Neuronal stem cell (in vitro differentiated cells): ENCODE measurements around the gene MB21D2.
A peak's percentile ranks its signal among the peaks of the same experiment; 100 is the strongest.

Source experiments
- DNase-seq: peaks from one replicate; pipeline ENCODE4 v3.0.0-alpha.2; 2013; ENCODE audit warnings: low spot score
- H2AFZ ChIP-seq: one replicate; pipeline ENCODE4 v1.6.1; 2013; ENCODE audit warnings: mild to moderate bottlenecking, low read length, inconsistent platforms
- H2AK5ac ChIP-seq: 2 replicates; pipeline ENCODE4 v1.6.1; 2013; ENCODE audit warnings: low read depth, mild to moderate bottlenecking, inconsistent platforms, low read length, moderate library complexity, mixed read lengths
- H2BK120ac ChIP-seq: 2 replicates; pipeline ENCODE4 v1.6.1; 2013; ENCODE audit warnings: low read depth, mild to moderate bottlenecking, inconsistent platforms, low read length, moderate library complexity, mixed read lengths
- H2BK12ac ChIP-seq: one replicate; pipeline ENCODE4 v1.6.1; 2013; ENCODE audit warnings: low read length, inconsistent platforms
- H2BK15ac ChIP-seq: 2 replicates; pipeline ENCODE4 v1.6.1; 2013; ENCODE audit warnings: mild to moderate bottlenecking, low read length, inconsistent platforms, mixed read lengths
- H2BK5ac ChIP-seq: one replicate; pipeline ENCODE4 v1.6.1; 2013; ENCODE audit warnings: inconsistent platforms, mild to moderate bottlenecking, low read length, moderate library complexity
- H3K14ac ChIP-seq: one replicate; pipeline ENCODE4 v1.6.1; 2013; ENCODE audit warnings: low read length, inconsistent platforms
- H3K18ac ChIP-seq: 2 replicates; pipeline ENCODE4 v1.6.1; 2013; ENCODE audit warnings: low read length, inconsistent platforms
- H3K23ac ChIP-seq: 2 replicates; pipeline ENCODE4 v1.6.1; 2013; ENCODE audit warnings: low read depth, mild to moderate bottlenecking, mixed read lengths, low read length, inconsistent platforms; ENCODE audit not compliant: poor library complexity
- H3K27ac ChIP-seq: replicated peaks from 3 replicates; pipeline ENCODE4 v1.5.1; 2013; ENCODE audit warnings: low read length, inconsistent platforms
- H3K27me3 ChIP-seq, 3 experiments: 2 replicates each; pipeline ENCODE4 v1.6.1; 2013; ENCODE audit warnings: low read length in 3 of 3, mild to moderate bottlenecking in 2 of 3, inconsistent platforms in 1 of 3, low read depth in 1 of 3, mixed read lengths in 1 of 3, moderate library complexity in 1 of 3; ENCODE audit not compliant: control insufficient read depth in 3 of 3, insufficient read depth in 3 of 3
- H3K36me3 ChIP-seq, 2 donors: replicated peaks in 1 of 2; 2 replicates each; pipeline ENCODE4 v1.6.1; 2013; ENCODE audit warnings: low read length in 2 of 2; ENCODE audit not compliant: control insufficient read depth in 2 of 2, insufficient read depth in 2 of 2
- H3K4ac ChIP-seq: 2 replicates; pipeline ENCODE4 v1.6.1; 2013; ENCODE audit warnings: inconsistent platforms, mild to moderate bottlenecking, low read length, moderate library complexity
- H3K4me1 ChIP-seq, 2 donors: 1 replicate in 1 of 2; 2 replicates in 1 of 2; pipeline ENCODE4 v1.6.1; 2013; ENCODE audit warnings: low read length in 2 of 2, low read depth in 1 of 2; ENCODE audit not compliant: control insufficient read depth in 2 of 2, insufficient read depth in 1 of 2
- H3K4me2 ChIP-seq: one replicate; pipeline ENCODE4 v1.6.1; 2013; ENCODE audit warnings: mild to moderate bottlenecking, low read length, inconsistent platforms; ENCODE audit not compliant: insufficient read depth, poor library complexity, severe bottlenecking
- H3K4me3 ChIP-seq, 2 donors: 2 replicates each; pipeline ENCODE4 v1.5.1; 2013; ENCODE audit warnings: low read length in 2 of 2, mild to moderate bottlenecking in 2 of 2, inconsistent platforms in 1 of 2, moderate library complexity in 1 of 2
- H3K79me1 ChIP-seq: one replicate; pipeline ENCODE4 v1.6.1; 2013; ENCODE audit warnings: low read depth, mild to moderate bottlenecking, inconsistent platforms, low read length, moderate library complexity
- H3K9ac ChIP-seq: one replicate; pipeline ENCODE4 v1.6.1; 2013; ENCODE audit warnings: mild to moderate bottlenecking, low read depth, low read length, inconsistent platforms; ENCODE audit not compliant: poor library complexity
- H3K9me3 ChIP-seq, 2 donors: replicated peaks in 1 of 2; 2 replicates each; pipeline versions ENCODE3 to v1.6.1; 2013; ENCODE audit warnings: low read length in 2 of 2, mild to moderate bottlenecking in 2 of 2, inconsistent platforms in 1 of 2, low read depth in 1 of 2, mixed read lengths in 1 of 2, moderate library complexity in 1 of 2; ENCODE audit not compliant: control insufficient read depth in 2 of 2, insufficient read depth in 1 of 2
- H4K8ac ChIP-seq: one replicate; pipeline ENCODE4 v1.6.1; 2013; ENCODE audit warnings: low read depth, mild to moderate bottlenecking, inconsistent platforms, low read length, moderate library complexity
- H4K91ac ChIP-seq: one replicate; pipeline ENCODE4 v1.6.1; 2013; ENCODE audit warnings: low read length, low read depth, mild to moderate bottlenecking, inconsistent platforms; ENCODE audit not compliant: poor library complexity
- WGBS, 2 donors: extraction: QIAGEN DNeasy Blood & Tissue Kit; methylation state at CpG; one replicate each; pipeline ENCODE4 v1.1.7; 2013; ENCODE audit warnings: missing lambda C conversion rate in 2 of 2, mixed read lengths in 1 of 2; ENCODE audit not compliant: insufficient read length in 2 of 2, insufficient replicate concordance in 1 of 2; ENCODE audit errors: extremely low coverage in 2 of 2; 5-methylcytosine and 5-hydroxymethylcytosine counted together

MB21D2 gene

GRCh38 chr3:192919901-192920300, 2.2 kb upstream of the MB21D2 start:
- Histone ChIP-seq H3K27ac (no peak overlapping the region), H3K23ac (no peak overlapping the region), H3K4me2 (no peak overlapping the region), H3K4me1 (peaks cover 11 to 14% of the 10 kb centered on the region in 2 donors), H4K91ac (no peak overlapping the region), H3K18ac (no peak overlapping the region), H4K8ac (no peak overlapping the region), H2BK12ac (no peak overlapping the region), H2BK5ac (no peak overlapping the region), H3K9me3 (no peaks in the 10 kb centered on the region), H3K4ac (no peak overlapping the region), H2AK5ac (no peak overlapping the region), H3K27me3 (peaks cover 0 to 7% (median 0%) of the 10 kb centered on the region in 3 experiments), H2AFZ (no peak overlapping the region), H2BK120ac (no peak overlapping the region), H3K4me3 (no peak overlapping the region), H3K14ac (no peak overlapping the region), H3K9ac (no peak overlapping the region), H3K79me1 (no peaks in the 10 kb centered on the region), H3K36me3 (no peaks in the 10 kb centered on the region), H2BK15ac (no peak overlapping the region)
- DNase-seq, result no peak
- WGBS, 2 donors, result no CpG with 5 or more reads among the region's 10 CpGs

- H4K91ac ChIP-seq, result no peak overlapping the region
- WGBS, 2 donors, result no CpG with 5 or more reads among the region's 13 CpGs
- peak overlapping the region; percentile 94 for H3K23ac ChIP-seq
Observed at GRCh38 chr3:192918275-192918588, 576 bp upstream of the MB21D2 start.

GRCh38 chr3:192917028-192917403, 640 bp downstream of the MB21D2 start:
- H4K91ac ChIP-seq, result no peak overlapping the region
- H3K14ac ChIP-seq, result no peak overlapping the region
- H3K4me2 ChIP-seq, result peak overlapping the region; percentile 90
- no peak overlapping the region for H4K8ac ChIP-seq
- no peak overlapping the region for H2BK12ac ChIP-seq
- H3K36me3 ChIP-seq, result no peaks in the 10 kb centered on the region
- H3K27me3 ChIP-seq, result peaks cover 0 to 7% (median 0%) of the 10 kb centered on the region in 3 experiments
- peak overlapping the region; percentile 82 for H2BK120ac ChIP-seq
- H3K23ac ChIP-seq, result peak overlapping the region; percentile 67
- peak overlapping the region; percentile 2 for H2BK5ac ChIP-seq
- H3K4ac ChIP-seq, result no peak overlapping the region
- H2AK5ac ChIP-seq, result peak overlapping the region; percentile 38
- peak overlapping the region; percentile 90 for H3K18ac ChIP-seq
- H3K4me3 ChIP-seq, result peak overlapping the region; percentile 83 to 92
- H2AFZ ChIP-seq, result peak overlapping the region; percentile 94
- DNase-seq, result peak; percentile 58
- peak overlapping the region; percentile 85 for H3K9ac ChIP-seq
- WGBS, 2 donors, result no CpG with 5 or more reads among the region's 30 CpGs
- H3K79me1 ChIP-seq, result no peaks in the 10 kb centered on the region
- H3K9me3 ChIP-seq, result no peaks in the 10 kb centered on the region
- H2BK15ac ChIP-seq, result peak overlapping the region; percentile 19
- H3K4me1 ChIP-seq, result peaks cover 14 to 15% of the 10 kb centered on the region in 2 donors
- peak overlapping the region; percentile 86 for H3K27ac ChIP-seq

More at GRCh38 chr3:192918275-192918588, 576 bp upstream of the MB21D2 start:
- H3K27ac ChIP-seq, result peak overlapping the region; percentile 68
- no peaks in the 10 kb centered on the region for H3K9me3 ChIP-seq
- DNase-seq, result no peak
- H2BK120ac ChIP-seq, result no peak overlapping the region
- H3K9ac ChIP-seq, result peak overlapping the region; percentile 98
- H3K27me3 ChIP-seq, result peaks cover 0 to 7% (median 0%) of the 10 kb centered on the region in 3 experiments
- no peak overlapping the region for H2AK5ac ChIP-seq
- H2BK5ac ChIP-seq, result no peak overlapping the region
- no peak overlapping the region for H3K14ac ChIP-seq
- no peak overlapping the region for H3K4ac ChIP-seq
- peak overlapping the region; percentile 83 to 92 for H3K4me3 ChIP-seq
- peak overlapping the region; percentile 84 for H3K4me2 ChIP-seq
- no peaks in the 10 kb centered on the region for H3K36me3 ChIP-seq
- no peak overlapping the region for H4K8ac ChIP-seq
- H3K79me1 ChIP-seq, result no peaks in the 10 kb centered on the region
- peaks cover 14 to 15% of the 10 kb centered on the region in 2 donors for H3K4me1 ChIP-seq
- peak overlapping the region; percentile 94 for H2AFZ ChIP-seq
- peak overlapping the region; percentile 7 for H3K18ac ChIP-seq
- H2BK15ac ChIP-seq, result no peak overlapping the region
- no peak overlapping the region for H2BK12ac ChIP-seq

- WGBS, 2 donors, result no CpG with 5 or more reads among the region's 35 CpGs
- H3K36me3 ChIP-seq, result no peaks in the 10 kb centered on the region
- peak overlapping the region; percentile 20 for H3K18ac ChIP-seq
- H2BK12ac ChIP-seq, result no peak overlapping the region
- no peaks in the 10 kb centered on the region for H3K9me3 ChIP-seq
- no peak overlapping the region for H3K4ac ChIP-seq
- no peak overlapping the region for H3K14ac ChIP-seq
- H2BK120ac ChIP-seq, result no peak overlapping the region
- H3K9ac ChIP-seq, result peak overlapping the region; percentile 46
- peak overlapping the region; percentile 83 to 92 for H3K4me3 ChIP-seq
- no peak overlapping the region for H2BK5ac ChIP-seq
- no peaks in the 10 kb centered on the region for H3K79me1 ChIP-seq
- H3K4me2 ChIP-seq, result peak overlapping the region; percentile 90
- peak overlapping the region; percentile 19 for H2BK15ac ChIP-seq
- no peak overlapping the region for H3K27ac ChIP-seq
- peaks cover 0 to 7% (median 0%) of the 10 kb centered on the region in 3 experiments for H3K27me3 ChIP-seq
- no peak overlapping the region for H4K91ac ChIP-seq
- no peak overlapping the region for H2AK5ac ChIP-seq
- peak overlapping the region; percentile 94 for H2AFZ ChIP-seq
- DNase-seq, result peak; percentile 24
- H3K4me1 ChIP-seq, result peaks cover 14 to 15% of the 10 kb centered on the region in 2 donors
- H3K23ac ChIP-seq, result no peak overlapping the region
- H4K8ac ChIP-seq, result no peak overlapping the region
Observed at GRCh38 chr3:192916371-192917027, 1.2 kb downstream of the MB21D2 start.
